H9 (cell line): ENCODE data around the gene SPATA20. TPM values are rescaled to one million over a fixed set of nuclear protein-coding genes. Genes with fewer than 3 reads are reported as not detected.

Experiments
- DNase-seq: peaks from one replicate; pipeline ENCODE4 v3.0.0-alpha.2; 2017
- H2AFZ ChIP-seq: one replicate; pipeline ENCODE4 v1.6.1; 2013; ENCODE audit warnings: mild to moderate bottlenecking, low read length, control low read depth, moderate library complexity
- H2AK5ac ChIP-seq: 2 replicates; pipeline ENCODE4 v1.6.1; 2013; ENCODE audit warnings: low read length, control low read depth, mixed read lengths; ENCODE audit not compliant: insufficient read length
- H2BK120ac ChIP-seq: one replicate; pipeline ENCODE4 v1.6.1; 2013; ENCODE audit warnings: low read depth, mild to moderate bottlenecking, low read length, control low read depth, inconsistent platforms; ENCODE audit not compliant: poor library complexity, severe bottlenecking
- H2BK12ac ChIP-seq: 2 replicates; pipeline ENCODE4 v1.6.1; 2013; ENCODE audit warnings: low read length, control low read depth, mixed read lengths, low read depth; ENCODE audit not compliant: insufficient read length
- H2BK15ac ChIP-seq: 2 replicates; pipeline ENCODE4 v1.6.1; 2013; ENCODE audit warnings: low read depth, low read length, control low read depth
- H2BK20ac ChIP-seq: one replicate; pipeline ENCODE4 v1.6.1; 2013; ENCODE audit warnings: low read depth, mild to moderate bottlenecking, low read length, control low read depth, inconsistent platforms; ENCODE audit not compliant: poor library complexity, severe bottlenecking
- H2BK5ac ChIP-seq: 2 replicates; pipeline ENCODE4 v1.6.1; 2013; ENCODE audit warnings: low read length, control low read depth, mixed read lengths; ENCODE audit not compliant: insufficient read length
- H3K14ac ChIP-seq: 2 replicates; pipeline ENCODE4 v1.6.1; 2013; ENCODE audit warnings: low read length, control low read depth; ENCODE audit not compliant: insufficient read depth
- H3K18ac ChIP-seq: 2 replicates; pipeline ENCODE4 v1.6.1; 2013; ENCODE audit warnings: low read depth, mild to moderate bottlenecking, mixed read lengths, low read length, control low read depth; ENCODE audit not compliant: insufficient read length
- H3K23ac ChIP-seq: 2 replicates; pipeline ENCODE4 v1.6.1; 2013; ENCODE audit warnings: low read length, control low read depth, mixed read lengths, low read depth; ENCODE audit not compliant: insufficient read length
- H3K23me2 ChIP-seq: 2 replicates; pipeline ENCODE4 v1.6.1; 2013; ENCODE audit warnings: low read depth, mild to moderate bottlenecking, mixed read lengths, low read length, control low read depth; ENCODE audit not compliant: insufficient read length, poor library complexity, severe bottlenecking
- H3K27ac ChIP-seq: 2 replicates; pipeline ENCODE4 v1.5.1; 2013; ENCODE audit warnings: low read length, control low read depth, mixed read lengths, low read depth; ENCODE audit not compliant: insufficient read length
- H3K27me3 ChIP-seq: 2 replicates; pipeline ENCODE4 v1.6.1; 2013; ENCODE audit warnings: low read length, control low read depth, inconsistent platforms; ENCODE audit not compliant: insufficient read depth
- H3K4ac ChIP-seq: 2 replicates; pipeline ENCODE4 v1.6.1; 2013; ENCODE audit warnings: low read depth, mild to moderate bottlenecking, control low read depth, inconsistent platforms, low read length, moderate library complexity
- H3K4me1 ChIP-seq: 2 replicates; pipeline ENCODE4 v1.6.1; 2013; ENCODE audit warnings: low read length, control low read depth, inconsistent platforms; ENCODE audit not compliant: insufficient read depth
- H3K4me2 ChIP-seq: 2 replicates; pipeline ENCODE4 v1.6.1; 2013; ENCODE audit warnings: low read length, control low read depth, mixed read lengths; ENCODE audit not compliant: insufficient read length, insufficient read depth
- H3K56ac ChIP-seq: 2 replicates; pipeline ENCODE4 v1.6.1; 2013; ENCODE audit warnings: low read depth, mild to moderate bottlenecking, mixed read lengths, low read length, control low read depth; ENCODE audit not compliant: insufficient read length
- H3K79me1 ChIP-seq: 2 replicates; pipeline ENCODE4 v1.6.1; 2013; ENCODE audit warnings: low read depth, mild to moderate bottlenecking, moderate library complexity, low read length, control low read depth, inconsistent platforms; ENCODE audit not compliant: insufficient read depth, poor library complexity, severe bottlenecking
- H3K79me2 ChIP-seq: 2 replicates; pipeline ENCODE4 v1.6.1; 2013; ENCODE audit warnings: low read length, control low read depth, inconsistent platforms; ENCODE audit not compliant: insufficient read depth
- H3K9ac ChIP-seq: 2 replicates; pipeline ENCODE4 v1.6.1; 2013; ENCODE audit warnings: low read length, control low read depth, mixed read lengths; ENCODE audit not compliant: insufficient read length; ENCODE audit errors: extremely low read depth
- H3K9me3 ChIP-seq: one replicate; pipeline ENCODE4 v1.6.1; 2013; ENCODE audit warnings: low read depth, low read length, inconsistent platforms; ENCODE audit not compliant: control insufficient read depth
- H3T11ph ChIP-seq: one replicate; pipeline ENCODE4 v1.6.1; 2013; ENCODE audit warnings: mild to moderate bottlenecking, low read length, control low read depth, inconsistent platforms
- H4K20me1 ChIP-seq: one replicate; pipeline ENCODE4 v1.6.1; 2013; ENCODE audit not compliant: control insufficient read depth, insufficient read length, insufficient read depth
- H4K5ac ChIP-seq: 2 replicates; pipeline ENCODE4 v1.6.1; 2013; ENCODE audit warnings: low read depth, mild to moderate bottlenecking, mixed read lengths, low read length, control low read depth; ENCODE audit not compliant: insufficient read length
- H4K8ac ChIP-seq: replicated peaks from 2 replicates; pipeline ENCODE4 v1.6.1; 2013; ENCODE audit warnings: low read length, control low read depth, mixed read lengths, low read depth; ENCODE audit not compliant: insufficient read length
- H4K91ac ChIP-seq: 2 replicates; pipeline ENCODE4 v1.6.1; 2013; ENCODE audit warnings: low read depth, mild to moderate bottlenecking, moderate library complexity, mixed read lengths, low read length, control low read depth; ENCODE audit not compliant: insufficient read length
- H3K27ac Mint-ChIP-seq, 3 experiments: 2 replicates in 2 of 3; 3 replicates in 1 of 3; pipeline ENCODE4 v1.8.0; 2020 to 2021; ENCODE audit warnings: mixed read lengths in 3 of 3, mild to moderate bottlenecking in 1 of 3, moderate library complexity in 1 of 3
- H3K27me3 Mint-ChIP-seq: 2 replicates; pipeline ENCODE4 v1.8.0; 2021; ENCODE audit warnings: low read depth, mild to moderate bottlenecking, moderate library complexity, mixed read lengths
- H3K36me3 Mint-ChIP-seq, 3 experiments: 2 replicates in 2 of 3; 3 replicates in 1 of 3; pipeline ENCODE4 v1.8.0; 2020 to 2021; ENCODE audit warnings: low read depth in 3 of 3, mixed read lengths in 3 of 3; ENCODE audit not compliant: insufficient read depth in 1 of 3
- H3K4me1 Mint-ChIP-seq, 2 experiments: 2 replicates each; pipeline ENCODE4 v1.8.0; 2020; ENCODE audit warnings: mixed read lengths in 2 of 2
- H3K4me3 Mint-ChIP-seq, 2 experiments: 2 replicates in 1 of 2; 3 replicates in 1 of 2; pipeline ENCODE4 v1.8.0; 2020 to 2021; ENCODE audit warnings: mild to moderate bottlenecking in 2 of 2, mixed read lengths in 2 of 2, moderate library complexity in 1 of 2
- H3K9me3 Mint-ChIP-seq, 2 experiments: 2 replicates in 1 of 2; 3 replicates in 1 of 2; pipeline ENCODE4 v1.8.0; 2020; ENCODE audit warnings: mild to moderate bottlenecking in 2 of 2, mixed read lengths in 2 of 2, moderate library complexity in 1 of 2
- WGBS: extraction: QIAGEN DNeasy Blood & Tissue Kit; methylation state at CpG from one replicate; pipeline ENCODE4 v1.1.7; 2013; ENCODE audit warnings: missing lambda C conversion rate, low lambda C conversion rate, mixed read lengths; ENCODE audit not compliant: insufficient read length; ENCODE audit errors: extremely low coverage; 5-methylcytosine and 5-hydroxymethylcytosine counted together
- total RNA-seq: library from RNA; stranded (reverse); gene quantifications from 2 replicates; pipeline ENCODE4 v1.2.1, GENCODE V29; 2021
- TF ChIP-seq, protein P1 (sequence below): fragments of 200-600 bp; sonication (generic); conservative IDR thresholded peaks from 3 replicates; pipeline ENCODE4 v1.8.0; 2021; ENCODE audit warnings: antibody characterized with exemption, mild to moderate bottlenecking

The SPATA20 gene
- total RNA-seq, 1 experiment from 2014 or later: 23.9 TPM

- H2BK12ac ChIP-seq: no peak overlapping the region
- no peak overlapping the region for H2BK5ac ChIP-seq
- H3K27ac ChIP-seq: no peak overlapping the region
- H3K23ac ChIP-seq: no peak overlapping the region
- H3K79me2 ChIP-seq: no peaks in the 10 kb centered on the region
- H3K4me2 ChIP-seq: no peak overlapping the region
- no peak overlapping the region for H2BK120ac ChIP-seq
- no peaks in the 10 kb centered on the region for H3K9me3 ChIP-seq
- H4K20me1 ChIP-seq: no peaks in the 10 kb centered on the region
- no peak overlapping the region for H3K9ac ChIP-seq
- no peak overlapping the region for H3K14ac ChIP-seq
- H4K5ac ChIP-seq: no peak overlapping the region
- no peak overlapping the region for H2BK15ac ChIP-seq
- no peaks in the 10 kb centered on the region for H3K4me1 ChIP-seq
- no peak overlapping the region for H3T11ph ChIP-seq
- H3K23me2 ChIP-seq: no peaks in the 10 kb centered on the region
- H3K56ac ChIP-seq: no peak overlapping the region
- no peak overlapping the region for H2AK5ac ChIP-seq
- no peak overlapping the region for H4K91ac ChIP-seq
- no peak overlapping the region for H3K4me3 Mint-ChIP-seq
- no peaks in the 10 kb centered on the region for H3K79me1 ChIP-seq
- WGBS: no CpG with 5 or more reads among the region's 10 CpGs
- H3K4ac ChIP-seq: no peak overlapping the region
- no peak overlapping the region for H3K18ac ChIP-seq
- TF ChIP-seq, protein P1, sequence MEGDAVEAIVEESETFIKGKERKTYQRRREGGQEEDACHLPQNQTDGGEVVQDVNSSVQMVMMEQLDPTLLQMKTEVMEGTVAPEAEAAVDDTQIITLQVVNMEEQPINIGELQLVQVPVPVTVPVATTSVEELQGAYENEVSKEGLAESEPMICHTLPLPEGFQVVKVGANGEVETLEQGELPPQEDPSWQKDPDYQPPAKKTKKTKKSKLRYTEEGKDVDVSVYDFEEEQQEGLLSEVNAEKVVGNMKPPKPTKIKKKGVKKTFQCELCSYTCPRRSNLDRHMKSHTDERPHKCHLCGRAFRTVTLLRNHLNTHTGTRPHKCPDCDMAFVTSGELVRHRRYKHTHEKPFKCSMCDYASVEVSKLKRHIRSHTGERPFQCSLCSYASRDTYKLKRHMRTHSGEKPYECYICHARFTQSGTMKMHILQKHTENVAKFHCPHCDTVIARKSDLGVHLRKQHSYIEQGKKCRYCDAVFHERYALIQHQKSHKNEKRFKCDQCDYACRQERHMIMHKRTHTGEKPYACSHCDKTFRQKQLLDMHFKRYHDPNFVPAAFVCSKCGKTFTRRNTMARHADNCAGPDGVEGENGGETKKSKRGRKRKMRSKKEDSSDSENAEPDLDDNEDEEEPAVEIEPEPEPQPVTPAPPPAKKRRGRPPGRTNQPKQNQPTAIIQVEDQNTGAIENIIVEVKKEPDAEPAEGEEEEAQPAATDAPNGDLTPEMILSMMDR: no peak
- no peak for DNase-seq
- peaks cover 8 to 11% of the 10 kb centered on the region in 2 experiments; a peak in 3 of 4 replicates for H3K4me1 Mint-ChIP-seq
- H4K8ac ChIP-seq: no peak overlapping the region
- no peaks in the 10 kb centered on the region for H3K36me3 Mint-ChIP-seq
- H3K27me3 Mint-ChIP-seq: no peaks in the 10 kb centered on the region
- no peak overlapping the region for H2BK20ac ChIP-seq
- H2AFZ ChIP-seq: no peak overlapping the region
- no peaks in the 10 kb centered on the region for H3K27me3 ChIP-seq
- no peak overlapping the region for H3K27ac Mint-ChIP-seq
- no peaks in the 10 kb centered on the region for H3K9me3 Mint-ChIP-seq
Measured at GRCh38 chr17:50522766-50523165, 24.2 kb upstream of the SPATA20 start.
